Stimulated activated CD4-positive, alpha-beta T cell treated with anti-CD3 and anti-CD28 coated beads, Interleukin-1b, Interleukin-23, amount 100 ng/mL, for 1 hour (primary cell): ENCODE data around the gene TM7SF2.
A peak's percentile ranks its signal among the peaks of the same experiment; 100 is the strongest.

ENCODE experiments used
- DNase-seq, 2 donors: peaks; one replicate each; pipeline ENCODE4 v3.0.0-alpha.2; 2020; ENCODE audit warnings: low read depth in 2 of 2

Gene TM7SF2

DNA sequence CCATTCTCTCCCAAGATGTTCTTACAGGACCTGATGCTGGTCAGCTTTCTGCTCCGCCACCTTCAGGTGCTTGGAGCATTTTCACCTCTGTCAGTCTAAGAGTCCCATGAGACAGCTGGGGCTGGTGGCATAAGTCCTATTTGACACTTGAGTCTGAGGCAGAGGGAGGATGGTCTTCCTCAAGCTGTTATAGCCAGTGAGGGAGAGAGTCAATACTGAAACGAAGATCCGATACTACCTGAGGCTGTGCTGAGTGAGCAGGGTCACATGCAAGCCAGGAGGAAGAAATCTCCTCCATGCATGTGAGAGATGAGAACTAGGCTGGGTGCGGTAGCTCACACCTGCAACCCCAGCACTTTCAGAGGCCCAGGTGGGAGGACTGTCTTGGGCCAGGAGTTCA is 22.1 kb upstream of the TM7SF2 start:
- no peak for DNase-seq

DNA sequence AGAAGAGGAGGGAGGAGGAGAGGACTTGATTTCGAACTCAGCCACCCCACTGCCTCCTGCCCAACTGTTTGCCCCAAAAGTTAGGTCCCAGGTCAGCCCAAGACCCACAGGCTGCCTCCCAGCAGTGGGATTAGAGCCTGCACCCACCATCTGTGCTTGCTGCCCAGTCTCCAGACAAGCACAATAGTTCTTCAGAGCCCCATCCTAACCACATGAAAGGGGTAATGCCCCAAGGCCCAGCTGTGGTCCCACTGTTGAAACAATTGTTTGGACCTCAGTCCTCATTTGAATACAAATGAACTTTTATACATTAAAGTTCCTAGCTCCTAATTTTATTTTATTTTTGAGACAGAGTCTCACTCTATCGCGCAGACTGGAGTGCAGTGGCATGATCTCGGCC is 21.0 kb upstream of the TM7SF2 start:
- no peak for DNase-seq

DNA sequence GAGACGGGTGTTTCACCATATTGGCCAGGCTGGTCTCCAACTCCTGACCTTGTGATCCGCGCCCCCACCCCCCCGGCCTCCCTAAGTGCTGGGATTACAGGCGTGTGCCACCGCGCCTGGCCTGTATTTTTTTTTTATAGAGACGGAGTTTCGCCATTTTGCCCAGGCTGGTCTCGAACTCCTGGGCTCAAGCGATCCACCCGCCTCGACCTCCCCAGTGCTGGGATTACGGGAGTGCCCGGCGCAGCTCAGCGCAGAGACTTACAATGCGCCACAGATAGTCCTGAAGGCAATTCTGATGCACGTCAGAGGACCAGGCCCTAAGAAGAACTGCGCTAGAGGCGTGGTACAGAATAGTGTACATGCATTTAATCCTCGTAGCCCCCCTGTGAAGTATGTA is 16.2 kb upstream of the TM7SF2 start:
- no peak for DNase-seq

DNA sequence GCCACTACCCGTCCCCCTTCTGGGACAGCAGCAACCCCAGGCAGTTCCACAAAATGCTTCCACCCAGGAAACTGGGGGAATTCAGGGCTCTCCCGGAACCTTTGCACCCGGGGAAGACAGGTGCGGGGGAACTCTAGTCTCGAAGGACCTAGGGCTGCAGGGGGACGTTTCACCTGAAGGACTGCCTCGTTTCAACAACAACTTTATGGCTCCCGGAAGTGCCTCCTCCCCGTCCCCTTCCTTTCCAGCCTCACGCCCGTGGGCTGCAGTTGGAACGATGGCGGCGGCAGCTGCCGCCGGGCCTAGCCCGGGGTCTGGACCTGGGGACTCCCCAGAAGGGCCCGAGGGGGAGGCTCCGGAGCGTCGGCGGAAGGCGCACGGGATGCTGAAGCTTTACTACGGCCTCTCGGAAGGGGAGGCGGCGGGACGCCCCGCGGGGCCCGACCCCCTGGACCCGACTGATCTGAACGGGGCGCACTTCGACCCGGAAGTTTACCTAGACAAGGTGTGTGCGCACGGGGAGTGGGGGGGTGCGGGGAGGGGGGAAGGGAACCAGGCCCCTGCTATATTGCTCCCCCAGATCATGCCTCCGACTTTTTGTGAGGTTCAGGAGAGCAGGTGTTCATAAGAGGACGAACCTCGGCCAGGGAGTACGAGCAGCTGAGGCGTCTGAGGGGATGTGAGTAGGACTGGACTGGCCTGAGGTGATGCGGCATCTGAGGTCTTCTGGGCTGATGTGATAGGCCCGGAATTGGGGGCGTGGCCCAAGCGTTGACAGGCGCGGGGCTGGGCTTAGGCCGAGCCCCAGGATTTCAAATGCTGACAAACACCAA is 15.5 kb upstream of the TM7SF2 start, which contains the start of gene VPS51:
Gene VPS51, plus strand, starts transcription at position 241 of the 833 bp plus-strand sequence. Its CDS starts 37 bp downstream, at position 278.
- DNase-seq: peak; percentile 63 to 67

DNA sequence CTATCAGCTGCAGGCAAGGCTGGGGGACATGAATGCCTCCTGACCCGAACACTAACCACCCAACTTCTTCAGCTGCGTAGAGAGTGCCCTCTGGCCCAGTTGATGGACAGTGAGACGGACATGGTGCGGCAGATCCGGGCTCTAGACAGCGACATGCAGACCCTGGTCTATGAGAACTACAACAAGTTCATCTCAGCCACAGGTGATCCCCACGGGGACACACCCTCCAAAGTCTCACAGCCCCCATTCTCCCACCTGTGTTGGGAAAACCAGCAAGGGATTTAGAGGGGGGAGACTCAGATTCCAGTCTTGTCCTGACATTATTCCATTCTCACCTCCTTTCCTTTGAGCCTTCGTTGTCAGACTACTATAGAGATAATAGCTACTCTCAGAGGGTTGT is 14.7 kb upstream of the TM7SF2 start:
- no peak for DNase-seq

DNA sequence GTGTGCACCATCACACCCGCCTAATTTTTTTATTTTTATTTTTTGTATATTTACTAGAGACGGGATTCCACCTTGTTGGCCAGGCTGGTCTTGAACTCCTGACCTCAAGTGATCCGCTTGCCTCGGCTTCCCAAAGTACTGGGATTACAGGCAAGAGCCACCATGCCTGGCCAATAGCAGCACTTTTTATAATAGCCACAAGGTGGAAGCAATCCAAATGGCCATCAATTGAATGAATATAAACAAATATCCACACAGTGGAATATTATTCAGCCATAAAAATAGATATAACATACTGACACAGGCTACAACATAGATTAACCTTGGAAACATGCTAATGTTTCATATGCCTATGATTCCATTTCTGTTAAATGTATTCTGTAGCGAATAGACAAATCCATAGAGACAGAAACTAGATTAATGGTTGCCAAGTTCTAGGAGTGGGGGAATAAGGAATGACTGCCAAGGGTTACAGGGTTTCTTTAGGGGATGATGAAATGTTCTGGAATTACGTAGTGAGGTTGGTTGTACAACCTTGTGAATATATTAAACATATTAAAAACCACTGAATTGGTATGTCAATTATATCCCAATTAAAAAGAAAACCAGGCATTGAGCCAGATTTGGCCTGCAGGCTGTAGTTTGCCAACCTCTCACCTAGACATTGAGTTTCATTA is 10.9 kb upstream of the TM7SF2 start:
- no peak for DNase-seq

DNA sequence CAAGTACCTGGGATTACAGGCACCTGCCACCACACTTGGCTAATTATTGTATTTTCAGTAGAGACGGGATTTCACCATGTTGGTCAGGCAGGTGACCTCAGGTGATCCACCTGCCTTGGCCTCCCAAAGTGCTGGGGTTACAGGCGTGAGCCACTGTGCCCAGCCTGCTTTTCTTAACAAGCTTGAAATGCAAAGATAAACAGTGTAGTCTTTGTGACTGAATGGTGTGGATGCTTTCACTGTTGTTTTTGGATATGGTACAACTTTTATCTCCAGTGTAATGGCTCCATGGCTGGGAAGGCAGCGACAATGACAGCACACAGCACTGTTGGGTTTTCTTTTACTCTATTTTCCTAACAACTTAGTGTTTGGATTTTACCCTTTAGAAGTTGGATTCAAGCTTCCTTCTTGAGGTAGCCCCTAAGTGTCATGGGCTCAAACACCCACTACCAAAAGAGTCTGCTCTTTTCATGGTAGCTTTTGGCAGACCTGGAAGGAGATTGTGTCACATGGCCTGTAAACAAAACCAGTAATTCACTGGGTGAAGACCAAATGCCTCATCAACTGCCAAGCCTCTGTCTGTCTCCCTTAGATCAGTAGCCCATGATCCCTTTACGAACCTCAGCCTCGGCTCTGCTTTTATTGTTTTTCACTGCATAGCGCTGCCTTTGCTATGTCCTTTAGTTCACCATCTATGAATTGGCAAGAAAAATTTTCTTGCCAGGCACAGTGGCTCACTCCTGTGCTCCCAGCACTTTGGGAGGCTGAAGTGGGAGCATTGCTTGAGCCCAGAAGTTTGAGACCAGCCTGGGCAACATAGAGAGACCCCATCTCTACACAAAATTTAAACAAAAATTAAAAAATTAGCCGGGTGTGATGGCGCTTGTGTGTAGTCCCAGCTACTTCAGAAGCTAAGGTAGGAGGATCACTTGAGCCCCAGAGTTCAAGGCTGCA is 9.3 kb upstream of the TM7SF2 start:
- DNase-seq: no peak

DNA sequence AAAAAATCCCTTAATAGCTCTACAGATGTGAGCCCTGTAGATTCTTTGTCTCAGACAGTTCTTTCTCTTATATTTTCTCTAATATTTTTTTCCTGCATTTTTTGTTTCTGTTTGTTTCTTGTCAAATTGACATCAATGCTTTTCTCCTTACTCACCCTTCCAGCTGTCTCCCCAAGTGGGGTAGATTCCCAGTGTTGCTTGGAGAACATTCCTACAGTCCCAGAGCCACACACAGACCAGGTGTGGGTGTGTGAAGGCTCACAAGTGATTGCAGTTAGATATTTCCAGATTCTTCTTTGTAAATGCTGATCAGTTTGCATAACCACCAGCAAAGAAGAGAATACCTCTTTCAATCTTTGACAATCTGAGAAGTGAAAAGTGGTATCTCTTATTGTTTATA is 8.2 kb upstream of the TM7SF2 start:
- DNase-seq: no peak

DNA sequence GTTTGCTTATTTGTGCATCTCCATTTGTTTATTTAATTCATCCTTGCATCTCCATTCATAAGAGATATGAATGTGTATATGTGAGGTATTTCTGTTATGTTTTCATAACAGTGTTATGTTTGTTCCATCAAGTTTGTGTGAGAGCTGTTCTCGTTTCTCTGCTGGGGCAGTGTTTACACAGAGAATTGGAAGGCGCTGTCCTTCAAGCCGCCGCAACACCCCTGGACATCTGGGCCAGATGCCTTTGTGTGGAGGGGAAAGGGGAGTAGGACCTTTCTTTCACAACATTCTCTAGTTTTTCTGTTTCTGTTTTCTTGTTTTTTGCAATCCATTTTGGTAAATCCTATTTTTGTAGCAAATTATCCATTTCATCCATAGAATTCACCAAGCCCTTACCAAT is 7.0 kb upstream of the TM7SF2 start:
- no peak for DNase-seq

DNA sequence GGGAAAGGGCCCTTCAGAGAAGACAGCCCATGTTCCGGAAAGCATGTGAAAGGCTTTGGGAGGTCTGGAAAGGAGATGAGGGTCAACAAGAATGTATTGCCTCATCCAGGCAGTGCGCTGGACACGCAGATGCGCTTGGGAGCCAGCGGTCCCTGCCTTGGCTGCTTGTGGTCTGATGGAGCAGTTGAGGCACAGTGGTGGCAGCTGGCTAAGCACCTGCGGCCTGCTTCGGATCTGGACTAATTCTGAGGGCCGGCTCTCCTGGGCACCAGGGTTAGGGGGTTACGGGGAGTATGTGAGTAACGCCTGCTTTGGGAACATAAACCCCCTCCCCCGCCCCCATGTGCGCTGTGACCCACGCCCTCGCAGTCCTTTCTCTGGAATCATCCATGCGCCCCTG is 4.6 kb upstream of the TM7SF2 start:
- no peak for DNase-seq

DNA sequence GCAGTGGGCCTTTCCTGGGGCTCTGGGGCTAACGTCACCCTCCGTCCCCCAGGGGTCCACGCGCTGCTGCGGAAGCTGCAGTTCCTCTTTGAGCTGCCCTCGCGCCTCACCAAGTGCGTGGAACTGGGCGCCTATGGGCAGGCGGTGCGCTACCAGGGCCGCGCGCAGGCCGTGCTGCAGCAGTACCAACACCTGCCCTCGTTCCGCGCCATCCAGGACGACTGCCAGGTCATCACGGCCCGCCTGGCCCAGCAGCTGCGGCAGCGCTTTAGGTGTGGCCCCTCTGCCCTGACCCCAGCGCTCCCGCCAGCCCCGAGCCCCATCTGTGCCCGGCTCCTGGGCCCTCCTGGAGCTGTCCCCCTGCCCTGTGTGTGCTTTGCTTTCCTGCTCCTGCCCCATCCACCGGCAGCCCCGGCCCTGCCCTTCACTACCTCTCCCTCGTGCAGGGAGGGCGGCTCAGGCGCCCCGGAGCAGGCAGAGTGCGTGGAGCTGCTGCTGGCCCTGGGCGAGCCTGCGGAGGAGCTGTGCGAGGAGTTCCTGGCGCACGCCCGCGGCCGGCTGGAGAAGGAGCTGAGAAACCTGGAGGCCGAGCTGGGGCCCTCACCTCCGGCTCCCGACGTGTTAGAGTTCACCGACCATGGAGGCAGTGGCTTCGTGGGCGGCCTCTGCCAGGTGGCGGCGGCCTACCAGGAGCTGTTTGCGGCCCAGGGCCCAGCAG is 3.8 kb upstream of the TM7SF2 start:
- DNase-seq: no peak

DNA sequence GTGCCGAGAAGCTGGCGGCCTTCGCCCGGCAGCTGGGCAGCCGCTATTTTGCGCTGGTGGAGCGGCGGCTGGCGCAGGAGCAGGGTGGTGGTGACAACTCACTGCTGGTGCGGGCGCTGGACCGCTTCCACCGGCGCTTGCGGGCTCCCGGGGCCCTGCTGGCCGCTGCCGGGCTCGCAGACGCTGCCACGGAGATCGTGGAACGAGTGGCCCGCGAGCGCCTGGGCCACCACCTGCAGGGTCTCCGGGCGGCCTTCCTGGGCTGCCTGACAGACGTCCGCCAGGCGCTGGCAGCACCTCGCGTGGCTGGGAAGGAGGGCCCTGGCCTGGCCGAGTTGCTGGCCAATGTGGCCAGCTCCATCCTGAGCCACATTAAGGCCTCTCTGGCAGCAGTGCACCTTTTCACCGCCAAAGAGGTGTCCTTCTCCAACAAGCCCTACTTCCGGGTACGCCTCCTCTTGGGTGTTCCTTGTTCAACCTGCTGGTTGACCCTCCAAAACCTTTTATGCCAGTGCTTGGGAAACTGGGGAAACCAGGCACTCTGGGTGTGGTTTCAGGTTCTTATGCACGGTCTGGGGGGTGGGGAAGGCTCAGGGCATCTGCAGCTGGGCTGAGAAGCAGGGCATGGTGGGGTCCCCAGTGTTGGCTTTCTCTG is 3.1 kb upstream of the TM7SF2 start:
- no peak for DNase-seq

DNA sequence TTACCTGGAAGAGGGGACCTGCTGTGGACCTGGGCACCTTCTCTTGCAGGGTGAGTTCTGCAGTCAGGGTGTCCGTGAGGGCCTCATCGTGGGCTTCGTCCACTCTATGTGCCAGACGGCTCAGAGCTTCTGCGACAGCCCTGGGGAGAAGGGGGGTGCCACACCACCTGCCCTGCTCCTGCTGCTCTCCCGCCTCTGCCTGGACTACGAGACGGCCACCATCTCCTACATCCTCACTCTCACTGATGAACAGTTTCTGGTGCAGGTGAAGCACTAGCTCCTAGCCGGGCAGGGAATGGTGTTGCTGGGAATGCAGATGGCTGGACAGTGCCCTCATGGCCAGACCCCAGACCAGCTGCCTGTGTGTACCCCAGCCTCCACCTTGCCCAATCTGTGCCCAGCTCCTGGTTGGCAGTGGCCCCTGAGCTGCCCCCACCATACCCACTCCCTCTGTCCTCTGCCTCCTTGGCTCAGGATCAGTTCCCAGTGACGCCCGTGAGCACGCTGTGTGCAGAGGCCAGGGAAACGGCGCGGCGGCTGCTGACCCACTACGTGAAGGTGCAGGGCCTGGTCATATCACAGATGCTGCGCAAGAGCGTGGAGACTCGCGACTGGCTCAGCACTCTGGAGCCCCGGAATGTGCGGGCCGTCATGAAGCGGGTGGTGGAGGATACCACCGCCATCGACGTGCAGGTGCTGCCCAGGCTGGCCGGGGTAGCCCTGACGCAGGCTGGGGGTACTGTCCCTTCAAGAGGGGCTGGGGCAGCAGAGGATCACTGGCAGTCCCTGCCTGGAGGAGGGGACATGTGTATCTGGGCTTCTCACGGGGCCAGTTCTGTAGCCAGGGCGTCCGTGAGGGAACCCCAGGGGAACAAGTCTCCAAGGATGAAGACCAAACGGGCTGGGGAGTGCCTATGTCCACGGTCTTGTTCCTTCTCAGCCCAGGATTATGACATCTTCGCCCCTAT is 2.2 kb upstream of the TM7SF2 start:
- DNase-seq: no peak

DNA sequence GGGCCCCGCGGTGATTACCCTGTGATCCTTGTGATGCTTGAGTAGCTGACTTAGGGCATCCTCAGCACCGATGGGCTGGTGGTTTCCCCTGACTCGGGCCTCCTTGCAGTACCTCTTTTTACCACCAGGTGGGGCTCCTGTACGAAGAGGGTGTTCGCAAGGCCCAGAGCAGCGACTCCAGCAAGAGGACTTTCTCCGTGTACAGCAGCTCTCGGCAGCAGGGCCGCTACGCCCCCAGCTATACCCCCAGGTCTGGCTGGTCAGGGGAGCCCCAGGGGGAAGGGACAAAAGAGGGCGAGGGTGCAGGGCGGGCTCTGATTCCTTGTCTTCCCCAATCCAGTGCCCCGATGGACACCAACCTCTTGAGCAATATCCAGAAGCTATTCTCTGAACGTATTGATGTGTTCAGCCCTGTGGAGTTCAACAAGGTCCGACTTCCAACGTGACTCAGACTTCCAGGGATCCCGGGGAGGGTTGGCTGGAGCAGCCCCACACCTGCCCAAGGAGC is 1.3 kb upstream of the TM7SF2 start:
- peak; percentile 91 to 99 for DNase-seq

DNA sequence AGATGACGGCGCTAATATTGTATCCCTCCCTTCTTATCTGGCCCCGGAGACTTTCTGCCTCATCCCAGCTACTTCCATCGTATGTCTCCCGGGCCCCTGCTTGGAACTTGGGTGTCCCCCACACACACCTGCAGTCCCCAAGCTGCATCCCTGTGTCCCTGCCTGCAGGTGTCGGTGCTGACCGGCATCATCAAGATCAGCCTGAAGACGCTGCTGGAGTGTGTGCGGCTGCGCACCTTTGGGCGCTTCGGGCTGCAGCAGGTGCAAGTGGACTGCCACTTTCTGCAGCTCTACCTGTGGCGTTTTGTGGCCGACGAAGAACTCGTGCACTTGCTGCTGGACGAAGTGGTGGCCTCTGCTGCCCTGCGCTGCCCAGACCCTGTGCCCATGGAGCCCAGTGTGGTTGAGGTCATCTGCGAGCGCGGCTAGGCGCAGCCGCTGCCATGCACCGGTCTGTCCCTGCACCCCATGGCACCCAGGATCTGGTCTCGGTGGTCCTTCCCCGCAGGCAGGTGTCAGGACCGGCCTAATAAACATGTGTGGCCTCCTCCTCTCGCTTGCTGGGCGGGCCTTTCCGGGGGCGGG is 421 bp upstream of the TM7SF2 start:
- DNase-seq: no peak

DNA sequence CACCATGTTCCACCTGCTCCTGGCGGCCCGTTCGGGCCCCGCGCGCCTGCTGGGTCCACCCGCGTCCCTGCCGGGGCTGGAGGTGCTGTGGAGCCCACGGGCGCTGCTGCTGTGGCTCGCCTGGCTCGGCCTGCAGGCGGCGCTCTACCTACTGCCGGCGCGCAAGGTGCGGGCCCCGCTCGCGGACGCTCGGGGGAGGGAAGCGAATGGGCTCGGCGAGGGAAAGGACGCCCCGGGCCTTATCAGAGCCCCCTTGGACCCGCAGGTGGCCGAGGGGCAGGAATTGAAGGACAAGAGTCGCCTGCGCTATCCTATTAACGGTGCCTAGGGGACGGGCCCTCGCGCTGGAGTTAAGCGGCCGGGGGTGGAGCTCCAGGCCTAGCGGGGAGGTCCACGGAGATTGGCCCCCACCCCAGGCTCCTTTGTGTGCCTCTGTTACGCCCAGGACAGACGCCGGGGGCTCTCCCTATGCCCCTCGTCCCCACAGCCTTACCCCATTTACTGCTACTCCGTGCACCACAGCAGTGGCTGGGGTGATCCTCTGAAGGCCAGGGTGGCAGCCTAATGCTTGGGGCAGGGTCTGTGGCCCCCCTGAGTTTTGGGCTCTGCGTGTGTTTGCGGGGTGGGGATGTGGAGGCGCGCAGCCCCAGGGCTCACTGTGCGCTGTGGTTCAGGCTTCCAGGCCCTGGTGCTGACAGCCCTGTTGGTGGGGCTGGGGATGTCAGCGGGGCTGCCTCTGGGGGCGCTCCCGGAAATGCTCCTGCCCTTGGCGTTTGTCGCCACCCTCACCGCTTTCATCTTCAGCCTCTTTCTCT is 1.1 kb downstream of the TM7SF2 start:
- DNase-seq: peak; percentile 51 to 62

DNA sequence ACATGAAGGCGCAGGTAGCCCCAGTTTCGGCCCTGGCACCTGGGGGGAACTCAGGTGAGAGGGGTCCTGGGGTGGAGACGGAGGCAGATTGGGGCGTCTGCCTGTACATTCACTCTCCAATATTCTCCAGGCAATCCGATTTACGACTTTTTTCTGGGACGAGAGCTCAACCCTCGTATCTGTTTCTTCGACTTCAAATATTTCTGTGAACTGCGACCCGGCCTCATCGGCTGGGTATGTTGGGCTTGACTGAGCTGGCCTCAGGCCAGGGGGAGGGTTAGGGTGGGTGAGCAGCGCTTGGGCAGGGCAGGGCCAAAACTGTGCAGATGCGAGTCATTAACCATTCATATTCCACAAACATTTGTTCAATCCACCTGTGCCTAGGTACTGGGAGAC is 1.7 kb downstream of the TM7SF2 start:
- no peak for DNase-seq

DNA sequence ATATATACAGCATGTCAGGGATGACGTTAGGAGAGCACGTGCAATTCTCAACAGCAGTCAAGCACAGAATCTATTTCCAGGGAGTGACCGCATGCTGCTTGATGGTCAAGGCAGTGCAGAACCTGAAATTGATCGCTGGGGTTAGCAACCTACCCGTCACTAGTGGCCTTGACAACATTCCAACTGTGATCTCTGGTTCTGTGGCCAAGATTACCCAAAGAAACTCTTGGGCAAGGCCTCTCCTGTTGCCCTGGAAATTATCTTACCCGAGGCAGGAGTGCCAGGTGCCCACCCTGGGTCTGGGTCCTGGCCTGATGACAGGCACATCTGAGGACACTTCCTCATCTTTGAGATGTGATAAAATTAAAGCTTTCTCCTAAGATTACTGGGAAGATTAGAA is 2.2 kb downstream of the TM7SF2 start:
- no peak for DNase-seq
